ENCODE results near the gene NXPH2.

GRCh38 chr2:138811431-138811830, 31.2 kb upstream of the NXPH2 start:
- TF ChIP-seq, protein P1, sequence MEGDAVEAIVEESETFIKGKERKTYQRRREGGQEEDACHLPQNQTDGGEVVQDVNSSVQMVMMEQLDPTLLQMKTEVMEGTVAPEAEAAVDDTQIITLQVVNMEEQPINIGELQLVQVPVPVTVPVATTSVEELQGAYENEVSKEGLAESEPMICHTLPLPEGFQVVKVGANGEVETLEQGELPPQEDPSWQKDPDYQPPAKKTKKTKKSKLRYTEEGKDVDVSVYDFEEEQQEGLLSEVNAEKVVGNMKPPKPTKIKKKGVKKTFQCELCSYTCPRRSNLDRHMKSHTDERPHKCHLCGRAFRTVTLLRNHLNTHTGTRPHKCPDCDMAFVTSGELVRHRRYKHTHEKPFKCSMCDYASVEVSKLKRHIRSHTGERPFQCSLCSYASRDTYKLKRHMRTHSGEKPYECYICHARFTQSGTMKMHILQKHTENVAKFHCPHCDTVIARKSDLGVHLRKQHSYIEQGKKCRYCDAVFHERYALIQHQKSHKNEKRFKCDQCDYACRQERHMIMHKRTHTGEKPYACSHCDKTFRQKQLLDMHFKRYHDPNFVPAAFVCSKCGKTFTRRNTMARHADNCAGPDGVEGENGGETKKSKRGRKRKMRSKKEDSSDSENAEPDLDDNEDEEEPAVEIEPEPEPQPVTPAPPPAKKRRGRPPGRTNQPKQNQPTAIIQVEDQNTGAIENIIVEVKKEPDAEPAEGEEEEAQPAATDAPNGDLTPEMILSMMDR (IDR thresholded peaks at IDR 0.05) = no peak
- no peak for TF ChIP-seq POLR2AphosphoS5 (IDR thresholded peaks at IDR 0.05)
- TF ChIP-seq POLR2A (IDR thresholded peaks at IDR 0.05) = no peak
